ENCODE data around the gene SWAP70. TPM values are rescaled to one million over a fixed set of nuclear protein-coding genes. Genes with fewer than 3 reads are reported as not detected.
A peak's percentile ranks its signal among the peaks of the same experiment; 100 is the strongest.

The SWAP70 gene
- total and polyA plus RNA-seq, 7 experiments from 2014 or later, result 2.3 to 15.6 (median 4.5) TPM

DNA sequence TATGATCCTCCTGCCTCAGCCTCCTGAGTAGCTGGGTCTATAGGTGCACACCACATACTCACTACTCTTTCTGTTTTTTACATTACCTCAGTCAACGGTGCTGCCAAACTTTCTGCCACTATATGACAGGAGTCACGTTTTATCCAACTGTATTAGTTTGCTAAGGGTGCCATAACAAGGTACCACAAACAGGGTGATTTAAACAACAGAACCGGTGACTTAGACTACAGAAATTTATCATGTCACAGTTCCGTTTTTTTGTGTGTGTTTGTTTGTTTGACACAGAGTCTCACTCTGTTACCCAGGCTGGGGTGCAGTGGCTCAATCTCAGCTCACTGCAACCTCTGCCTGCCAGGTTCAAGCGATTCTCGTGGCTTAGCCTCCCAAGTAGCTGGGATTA lies 6.3 kb upstream of the SWAP70 start:
- Mint-ChIP-seq H3K9me3 (peaks cover 0 to 8% (median 3%) of the 10 kb centered on the region in 11 donors), H3K27me3 (peaks cover 17 to 31% (median 22%) of the 10 kb centered on the region in 5 donors)
- intact Hi-C loops (cut with micrococcal nuclease), result no loop called here

DNA sequence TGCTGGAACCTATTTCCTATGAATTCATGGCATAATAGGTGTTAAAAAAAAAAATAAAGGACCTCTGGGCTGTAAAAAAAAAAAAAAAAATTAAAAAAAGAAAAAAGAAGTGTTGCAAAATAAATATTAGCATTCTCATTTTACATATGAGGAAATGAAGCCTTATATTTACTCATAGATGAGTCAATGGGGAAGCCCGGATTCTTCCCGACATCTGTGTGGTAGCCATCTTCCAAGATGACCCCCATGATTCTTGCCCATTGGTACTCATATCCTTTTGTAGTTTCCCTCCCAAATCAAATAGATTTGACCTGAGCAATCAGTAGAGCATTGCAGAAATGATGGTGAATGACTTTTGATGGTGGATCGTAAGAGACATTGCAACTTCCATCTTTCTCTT lies 3.0 kb upstream of the SWAP70 start:
- POLR2A ChIA-PET, result no interaction called here
- CTCF ChIA-PET, result no interaction called here
- ATAC-seq, result no peak
- Mint-ChIP-seq H3K36me3 (peaks cover 0 to 21% (median 6%) of the 10 kb centered on the region in 5 donors), H3K4me3 (peak overlapping the region in 1 of 10 donors; percentile 35), H3K27me3 (peaks cover 18 to 52% (median 38%) of the 10 kb centered on the region in 5 donors), H3K27ac (no peak overlapping the region), H3K4me1 (peaks cover 7 to 21% (median 17%) of the 10 kb centered on the region in 7 donors), H3K9me3 (peaks cover 0 to 16% (median 6%) of the 10 kb centered on the region in 11 donors)
- Histone ChIP-seq H3K4me1 (ENCODE audit: control insufficient read depth in 2 of 2, insufficient read depth in 2 of 2, low read length in 2 of 2) (peaks cover 5 to 6% of the 10 kb centered on the region in 2 donors), H3K9me3 (ENCODE audit: control insufficient read depth in 2 of 3, low read length in 3 of 3) (no peaks in the 10 kb centered on the region), H3K4me3 (ENCODE audit: low read length) (no peak overlapping the region), H3K36me3 (ENCODE audit: control insufficient read depth in 2 of 3, insufficient read depth in 3 of 3, low read length in 3 of 3) (no peaks in the 10 kb centered on the region), H3K27ac (ENCODE audit: low read depth, low read length) (no peak overlapping the region), H3K27me3 (ENCODE audit: control insufficient read depth in 2 of 2, insufficient read depth in 2 of 2, low read length in 2 of 2) (peaks cover 0 to 4% of the 10 kb centered on the region in 2 donors)
- DNase-seq, result no peak
- intact Hi-C loops (cut with micrococcal nuclease), result loop anchor here (5.0 kb wide), 3 partner anchors 84 to 96 kb away; no protein-coding TSS in a partner anchor

More for the DNA sequence above, 6.3 kb upstream of the SWAP70 start:
- POLR2A ChIA-PET, result no interaction called here
- H3K9me3 ChIP-seq (ENCODE audit: control insufficient read depth in 2 of 3, low read length in 3 of 3), result no peaks in the 10 kb centered on the region
- H3K36me3 ChIP-seq (ENCODE audit: control insufficient read depth in 2 of 3, insufficient read depth in 3 of 3, low read length in 3 of 3), result no peaks in the 10 kb centered on the region
- H3K36me3 Mint-ChIP-seq, result peaks cover 0 to 11% (median 2%) of the 10 kb centered on the region in 5 donors
- CTCF ChIA-PET, result interaction anchor here (0.6 kb wide), 1 partner anchor 15 kb away, joined by 3 read pairs; no protein-coding TSS in a partner anchor
- no peak for DNase-seq
- H3K27ac ChIP-seq (ENCODE audit: low read depth, low read length), result no peak overlapping the region
- H3K27ac Mint-ChIP-seq, result no peak overlapping the region
- no peak overlapping the region for H3K4me3 Mint-ChIP-seq
- H3K27me3 ChIP-seq (ENCODE audit: control insufficient read depth in 2 of 2, insufficient read depth in 2 of 2, low read length in 2 of 2), result peaks cover 0 to 2% of the 10 kb centered on the region in 2 donors
- peaks cover 2 to 6% (median 6%) of the 10 kb centered on the region in 7 donors for H3K4me1 Mint-ChIP-seq
- no peaks in the 10 kb centered on the region for H3K4me1 ChIP-seq (ENCODE audit: control insufficient read depth in 2 of 2, insufficient read depth in 2 of 2, low read length in 2 of 2)
- no peak for ATAC-seq
- no peak overlapping the region for H3K4me3 ChIP-seq (ENCODE audit: low read length)

GRCh38 chr11:9662273-9662672 lies 1.6 kb upstream of the SWAP70 start:
- Mint-ChIP-seq H3K27ac (no peak overlapping the region), H3K27me3 (peaks cover 18 to 52% (median 39%) of the 10 kb centered on the region in 5 donors), H3K9me3 (peaks cover 0 to 25% (median 9%) of the 10 kb centered on the region in 11 donors), H3K4me3 (peak overlapping the region; percentile 2 to 91 (median 66)), H3K36me3 (peaks cover 0 to 17% (median 3%) of the 10 kb centered on the region in 5 donors), H3K4me1 (peaks cover 7 to 21% (median 17%) of the 10 kb centered on the region in 7 donors)
- no peak for DNase-seq
- ATAC-seq, result peak; percentile 50
- CTCF ChIA-PET, result no interaction called here
- H3K4me1 ChIP-seq (ENCODE audit: control insufficient read depth in 2 of 2, insufficient read depth in 2 of 2, low read length in 2 of 2), result peaks cover 5 to 6% of the 10 kb centered on the region in 2 donors
- no peaks in the 10 kb centered on the region for H3K36me3 ChIP-seq (ENCODE audit: control insufficient read depth in 2 of 3, insufficient read depth in 3 of 3, low read length in 3 of 3)
- H3K27me3 ChIP-seq (ENCODE audit: control insufficient read depth in 2 of 2, insufficient read depth in 2 of 2, low read length in 2 of 2), result peaks cover 0 to 4% of the 10 kb centered on the region in 2 donors
- no peak overlapping the region for H3K4me3 ChIP-seq (ENCODE audit: low read length)
- intact Hi-C loops (cut with micrococcal nuclease), result loop anchor here (5.0 kb wide), 3 partner anchors 85 to 95 kb away; no protein-coding TSS in a partner anchor
- no peaks in the 10 kb centered on the region for H3K9me3 ChIP-seq (ENCODE audit: control insufficient read depth in 2 of 3, low read length in 3 of 3)
- POLR2A ChIA-PET, result no interaction called here
- H3K27ac ChIP-seq (ENCODE audit: low read depth, low read length), result no peak overlapping the region

DNA sequence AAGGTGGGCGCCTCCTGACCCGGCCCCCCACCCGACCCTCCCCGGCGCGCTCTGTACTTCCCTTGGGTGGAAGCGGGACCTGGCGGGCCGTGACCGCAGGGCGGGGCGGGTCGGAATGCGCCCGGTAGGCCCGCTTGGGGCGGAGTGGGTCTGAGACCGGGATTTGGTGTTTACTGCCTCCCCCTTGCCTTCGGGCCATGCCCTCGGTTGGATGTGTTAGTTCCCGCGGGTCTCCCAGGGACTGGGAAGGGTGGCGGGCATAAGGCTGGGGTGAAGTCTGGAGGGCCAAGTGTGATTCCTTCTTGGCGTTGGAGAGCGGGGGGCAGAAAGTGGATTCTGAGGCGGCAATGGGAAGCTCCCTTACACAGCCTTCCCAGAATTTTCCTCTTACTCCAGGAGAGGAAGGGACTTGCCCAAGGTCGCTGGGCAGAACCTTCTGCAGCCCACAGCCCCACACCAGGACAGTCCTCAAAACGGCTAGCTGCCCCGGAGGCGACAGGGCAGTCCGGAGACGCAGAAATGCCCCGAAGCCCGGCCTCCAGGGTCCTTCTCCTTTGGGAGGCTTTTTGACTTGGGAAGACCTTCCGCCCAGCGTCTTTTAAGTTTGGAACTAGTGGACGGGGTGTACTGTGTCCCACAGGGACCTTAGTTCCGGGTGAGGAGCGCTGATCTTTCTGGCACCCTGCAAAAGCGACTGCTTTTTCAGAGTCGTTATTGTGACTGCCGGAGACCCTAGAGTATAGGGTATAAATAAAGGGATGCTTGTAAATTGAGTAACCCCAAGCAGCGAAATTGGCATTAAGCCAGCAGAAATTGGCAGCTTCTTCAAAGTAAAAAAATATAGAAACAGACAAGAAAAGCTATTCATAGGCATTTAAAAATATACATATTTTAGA lies 647 bp downstream of the SWAP70 start:
- intact Hi-C loops (cut with micrococcal nuclease), result loop anchor here (1.0 to 5.0 kb wide), 5 partner anchors 50 to 93 kb away; no protein-coding TSS in a partner anchor
- H3K9me3 ChIP-seq (ENCODE audit: control insufficient read depth in 2 of 3, low read length in 3 of 3), result no peaks in the 10 kb centered on the region
- Mint-ChIP-seq H3K4me1 (peaks cover 7 to 25% (median 17%) of the 10 kb centered on the region in 7 donors), H3K27me3 (peaks cover 18 to 45% (median 39%) of the 10 kb centered on the region in 5 donors), H3K9me3 (peaks cover 0 to 28% (median 9%) of the 10 kb centered on the region in 11 donors), H3K27ac (peak overlapping the region in 3 of 9 donors; percentile 27 to 53 (median 38)), H3K4me3 (peak overlapping the region; percentile 79 to 93 (median 87)), H3K36me3 (peaks cover 0 to 21% (median 3%) of the 10 kb centered on the region in 5 donors)
- no peaks in the 10 kb centered on the region for H3K36me3 ChIP-seq (ENCODE audit: control insufficient read depth in 2 of 3, insufficient read depth in 3 of 3, low read length in 3 of 3)
- H3K27ac ChIP-seq (ENCODE audit: low read depth, low read length), result peak overlapping the region; percentile 9
- ChIA-PET POLR2A (no interaction called here), CTCF (no interaction called here)
- H3K4me3 ChIP-seq (ENCODE audit: low read length), result peak overlapping the region; percentile 58
- H3K27me3 ChIP-seq (ENCODE audit: control insufficient read depth in 2 of 2, insufficient read depth in 2 of 2, low read length in 2 of 2), result peaks cover 0 to 4% of the 10 kb centered on the region in 2 donors
- DNase-seq, result peak in 4 of 9 donors; percentile 3 to 48 (median 12)
- H3K4me1 ChIP-seq (ENCODE audit: control insufficient read depth in 2 of 2, insufficient read depth in 2 of 2, low read length in 2 of 2), result peaks cover 5 to 6% of the 10 kb centered on the region in 2 donors
- ATAC-seq, result peak; percentile 44

- Mint-ChIP-seq H3K27ac (peak overlapping the region in 1 of 9 donors; percentile 64), H3K36me3 (peaks cover 0 to 21% (median 0%) of the 10 kb centered on the region in 5 donors), H3K9me3 (peaks cover 0 to 28% (median 9%) of the 10 kb centered on the region in 11 donors), H3K4me1 (peaks cover 7 to 25% (median 17%) of the 10 kb centered on the region in 7 donors), H3K27me3 (peaks cover 13 to 47% (median 34%) of the 10 kb centered on the region in 5 donors), H3K4me3 (peak overlapping the region in 7 of 10 donors; percentile 9 to 89 (median 79))
- H3K27ac ChIP-seq (ENCODE audit: low read depth, low read length), result no peak overlapping the region
- no peak for ATAC-seq
- H3K4me3 ChIP-seq (ENCODE audit: low read length), result no peak overlapping the region
- ChIA-PET POLR2A (interaction anchor here (0.6 kb wide), 1 partner anchor 77 kb away, joined by 3 read pairs; no protein-coding TSS in a partner anchor), CTCF (no interaction called here)
- H3K9me3 ChIP-seq (ENCODE audit: control insufficient read depth in 2 of 3, low read length in 3 of 3), result no peaks in the 10 kb centered on the region
- H3K4me1 ChIP-seq (ENCODE audit: control insufficient read depth in 2 of 2, insufficient read depth in 2 of 2, low read length in 2 of 2), result peaks cover 5 to 6% of the 10 kb centered on the region in 2 donors
- intact Hi-C loops (cut with micrococcal nuclease), result loop anchor here in 1 of 2 donors (2.0 kb wide), 1 partner anchor 51 kb away; no protein-coding TSS in a partner anchor
- H3K36me3 ChIP-seq (ENCODE audit: control insufficient read depth in 2 of 3, insufficient read depth in 3 of 3, low read length in 3 of 3), result no peaks in the 10 kb centered on the region
- no peak for DNase-seq
- peaks cover 0 to 4% of the 10 kb centered on the region in 2 donors for H3K27me3 ChIP-seq (ENCODE audit: control insufficient read depth in 2 of 2, insufficient read depth in 2 of 2, low read length in 2 of 2)
Measured at GRCh38 chr11:9665749-9666148, 1.9 kb downstream of the SWAP70 start.

DNA sequence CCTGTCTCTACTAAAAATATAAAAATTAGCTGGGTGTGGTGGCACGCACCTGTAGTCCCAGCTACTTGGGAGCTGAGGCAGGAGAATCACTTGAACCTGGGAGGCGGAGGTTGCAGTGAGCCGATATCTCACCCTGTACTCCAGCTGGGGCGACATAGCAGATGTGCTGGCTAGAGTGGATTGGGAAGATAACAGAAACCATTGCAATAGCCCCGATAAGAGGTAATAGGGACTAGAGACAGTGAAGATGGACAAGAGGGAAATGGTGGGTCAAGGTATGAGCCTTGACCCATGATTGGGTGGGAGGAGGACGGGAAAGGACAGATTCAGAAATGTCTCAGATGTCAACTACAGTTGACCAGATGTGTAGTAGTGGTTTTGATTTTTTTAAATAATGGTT lies 6.1 kb downstream of the SWAP70 start:
- Mint-ChIP-seq H3K4me1 (peaks cover 0 to 8% (median 0%) of the 10 kb centered on the region in 7 donors), H3K9me3 (peaks cover 0 to 26% (median 9%) of the 10 kb centered on the region in 11 donors), H3K36me3 (peaks cover 0 to 16% (median 3%) of the 10 kb centered on the region in 5 donors), H3K4me3 (no peak overlapping the region), H3K27me3 (peaks cover 0 to 18% (median 7%) of the 10 kb centered on the region in 5 donors), H3K27ac (peak overlapping the region in 1 of 9 donors; percentile 7)
- H3K4me3 ChIP-seq (ENCODE audit: low read length), result no peak overlapping the region
- no peaks in the 10 kb centered on the region for H3K9me3 ChIP-seq (ENCODE audit: control insufficient read depth in 2 of 3, low read length in 3 of 3)
- no peaks in the 10 kb centered on the region for H3K4me1 ChIP-seq (ENCODE audit: control insufficient read depth in 2 of 2, insufficient read depth in 2 of 2, low read length in 2 of 2)
- no peaks in the 10 kb centered on the region for H3K27me3 ChIP-seq (ENCODE audit: control insufficient read depth in 2 of 2, insufficient read depth in 2 of 2, low read length in 2 of 2)
- ChIA-PET CTCF (interaction anchor here (1.6 kb wide), 1 partner anchor 78 kb away, joined by 7 read pairs; no protein-coding TSS in a partner anchor), POLR2A (no interaction called here)
- intact Hi-C loops (cut with micrococcal nuclease), result no loop called here
- no peak for ATAC-seq
- no peaks in the 10 kb centered on the region for H3K36me3 ChIP-seq (ENCODE audit: control insufficient read depth in 2 of 3, insufficient read depth in 3 of 3, low read length in 3 of 3)
- H3K27ac ChIP-seq (ENCODE audit: low read depth, low read length), result no peak overlapping the region
- DNase-seq, result no peak
